ENCODE measurements around the gene CHST11.

GRCh38 chr12:104506676-104507401 lies 50.1 kb downstream of the CHST11 start:
- TF ChIP-seq, protein P1, sequence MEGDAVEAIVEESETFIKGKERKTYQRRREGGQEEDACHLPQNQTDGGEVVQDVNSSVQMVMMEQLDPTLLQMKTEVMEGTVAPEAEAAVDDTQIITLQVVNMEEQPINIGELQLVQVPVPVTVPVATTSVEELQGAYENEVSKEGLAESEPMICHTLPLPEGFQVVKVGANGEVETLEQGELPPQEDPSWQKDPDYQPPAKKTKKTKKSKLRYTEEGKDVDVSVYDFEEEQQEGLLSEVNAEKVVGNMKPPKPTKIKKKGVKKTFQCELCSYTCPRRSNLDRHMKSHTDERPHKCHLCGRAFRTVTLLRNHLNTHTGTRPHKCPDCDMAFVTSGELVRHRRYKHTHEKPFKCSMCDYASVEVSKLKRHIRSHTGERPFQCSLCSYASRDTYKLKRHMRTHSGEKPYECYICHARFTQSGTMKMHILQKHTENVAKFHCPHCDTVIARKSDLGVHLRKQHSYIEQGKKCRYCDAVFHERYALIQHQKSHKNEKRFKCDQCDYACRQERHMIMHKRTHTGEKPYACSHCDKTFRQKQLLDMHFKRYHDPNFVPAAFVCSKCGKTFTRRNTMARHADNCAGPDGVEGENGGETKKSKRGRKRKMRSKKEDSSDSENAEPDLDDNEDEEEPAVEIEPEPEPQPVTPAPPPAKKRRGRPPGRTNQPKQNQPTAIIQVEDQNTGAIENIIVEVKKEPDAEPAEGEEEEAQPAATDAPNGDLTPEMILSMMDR (IDR thresholded peaks at IDR 0.05) = no peak
- TF ChIP-seq POLR2A (IDR thresholded peaks at IDR 0.05) = no peak
